Muscle layer of duodenum (tissue), 2 donors: ENCODE measurements around the gene HOXD13.
A peak's percentile ranks its signal among the peaks of the same experiment; 100 is the strongest.

ENCODE experiments used
- H3K27ac ChIP-seq: one replicate; pipeline ENCODE4 v1.7.0; 2013; ENCODE audit warnings: mild to moderate bottlenecking, low read length
- H3K27me3 ChIP-seq: one replicate; pipeline ENCODE4 v1.7.0; 2013; ENCODE audit warnings: low read depth, mild to moderate bottlenecking, control low read depth, low read length
- H3K36me3 ChIP-seq, 2 donors: one replicate each; pipeline ENCODE4 v1.7.0; 2013; ENCODE audit warnings: low read length in 2 of 2, control low read depth in 1 of 2, mild to moderate bottlenecking in 1 of 2; ENCODE audit not compliant: insufficient read depth in 2 of 2, control insufficient read depth in 1 of 2
- H3K4me1 ChIP-seq, 2 donors: one replicate each; pipeline ENCODE4 v1.7.0; 2013; ENCODE audit warnings: low read length in 2 of 2, mild to moderate bottlenecking in 2 of 2, control low read depth in 1 of 2, moderate library complexity in 1 of 2; ENCODE audit not compliant: insufficient read depth in 2 of 2, control insufficient read depth in 1 of 2
- H3K4me3 ChIP-seq, 2 donors: one replicate each; pipeline ENCODE4 v1.7.0; 2013; ENCODE audit warnings: low read length in 2 of 2, low read depth in 1 of 2, mild to moderate bottlenecking in 1 of 2
- H3K9me3 ChIP-seq, 2 donors: one replicate each; pipeline ENCODE4 v1.7.0; 2013; ENCODE audit warnings: low read length in 2 of 2, control low read depth in 1 of 2, mild to moderate bottlenecking in 1 of 2; ENCODE audit not compliant: control insufficient read depth in 1 of 2
- donor health status: healthy.

Gene HOXD13

GRCh38 chr2:176105078-176105729 lies 12.7 kb downstream of the HOXD13 start:
- Histone ChIP-seq H3K27me3 (peaks cover 89% of the 10 kb centered on the region), H3K4me3 (no peak overlapping the region), H3K27ac (no peak overlapping the region), H3K4me1 (peaks cover 0 to 42% of the 10 kb centered on the region in 2 donors), H3K9me3 (peaks cover 0 to 2% of the 10 kb centered on the region in 2 donors), H3K36me3 (no peaks in the 10 kb centered on the region)

- Histone ChIP-seq H3K36me3 (no peaks in the 10 kb centered on the region), H3K4me3 (no peak overlapping the region), H3K9me3 (peaks cover 0 to 9% of the 10 kb centered on the region in 2 donors), H3K4me1 (peaks cover 0 to 40% of the 10 kb centered on the region in 2 donors), H3K27ac (no peak overlapping the region), H3K27me3 (peaks cover 89% of the 10 kb centered on the region)
Measured at GRCh38 chr2:176105730-176106580, 13.4 kb downstream of the HOXD13 start.

GRCh38 chr2:176106581-176107539 lies 14.3 kb downstream of the HOXD13 start, which contains the start of gene HOXD11:
HOXD11 (plus strand) TSS chr2:176107280; CDS start chr2:176107356, 76 bp downstream.
- peaks cover 0 to 10% of the 10 kb centered on the region in 2 donors for H3K9me3 ChIP-seq
- H3K27ac ChIP-seq: no peak within 1 kb of the TSS
- peaks cover 0 to 47% of the 10 kb centered on the region in 2 donors for H3K4me1 ChIP-seq
- peaks cover 89% of the 10 kb centered on the region for H3K27me3 ChIP-seq
- H3K36me3 ChIP-seq: no peaks in the 10 kb centered on the region
- H3K4me3 ChIP-seq: peak within 1 kb of the TSS in 1 of 2 donors; percentile 58

- no peaks in the 10 kb centered on the region for H3K36me3 ChIP-seq
- H3K9me3 ChIP-seq: peaks cover 0 to 10% of the 10 kb centered on the region in 2 donors
- peaks cover 89% of the 10 kb centered on the region for H3K27me3 ChIP-seq
- H3K27ac ChIP-seq: no peak overlapping the region
- H3K4me3 ChIP-seq: no peak overlapping the region
- H3K4me1 ChIP-seq: peaks cover 0 to 48% of the 10 kb centered on the region in 2 donors
Measured at GRCh38 chr2:176107731-176108181, 15.2 kb downstream of the HOXD13 start.

- Histone ChIP-seq H3K36me3 (no peaks in the 10 kb centered on the region), H3K9me3 (peaks cover 0 to 10% of the 10 kb centered on the region in 2 donors), H3K4me1 (peaks cover 0 to 39% of the 10 kb centered on the region in 2 donors), H3K27ac (no peak overlapping the region), H3K27me3 (peaks cover 89% of the 10 kb centered on the region), H3K4me3 (no peak overlapping the region)
Measured at GRCh38 chr2:176109192-176109901, 16.8 kb downstream of the HOXD13 start.

GRCh38 chr2:176109946-176110345 lies 17.4 kb downstream of the HOXD13 start:
- H3K27me3 ChIP-seq: peaks cover 89% of the 10 kb centered on the region
- H3K36me3 ChIP-seq: no peaks in the 10 kb centered on the region
- H3K4me1 ChIP-seq: peaks cover 0 to 33% of the 10 kb centered on the region in 2 donors
- H3K27ac ChIP-seq: no peak overlapping the region
- H3K9me3 ChIP-seq: peaks cover 0 to 10% of the 10 kb centered on the region in 2 donors
- H3K4me3 ChIP-seq: no peak overlapping the region

- H3K27ac ChIP-seq: no peak overlapping the region
- no peaks in the 10 kb centered on the region for H3K36me3 ChIP-seq
- H3K9me3 ChIP-seq: peaks cover 0 to 10% of the 10 kb centered on the region in 2 donors
- H3K27me3 ChIP-seq: peaks cover 86% of the 10 kb centered on the region
- H3K4me3 ChIP-seq: no peak overlapping the region
- H3K4me1 ChIP-seq: peaks cover 0 to 27% of the 10 kb centered on the region in 2 donors
Measured at GRCh38 chr2:176110415-176111308, 18.1 kb downstream of the HOXD13 start.

GRCh38 chr2:176111309-176111663 lies 18.8 kb downstream of the HOXD13 start:
- Histone ChIP-seq H3K9me3 (peaks cover 0 to 10% of the 10 kb centered on the region in 2 donors), H3K4me3 (no peak overlapping the region), H3K27me3 (peaks cover 86% of the 10 kb centered on the region), H3K27ac (no peak overlapping the region), H3K4me1 (peaks cover 0 to 32% of the 10 kb centered on the region in 2 donors), H3K36me3 (no peaks in the 10 kb centered on the region)

GRCh38 chr2:176111846-176112374 lies 19.4 kb downstream of the HOXD13 start:
- H3K4me3 ChIP-seq: no peak overlapping the region
- peaks cover 86% of the 10 kb centered on the region for H3K27me3 ChIP-seq
- no peak overlapping the region for H3K27ac ChIP-seq
- H3K9me3 ChIP-seq: peaks cover 0 to 10% of the 10 kb centered on the region in 2 donors
- H3K36me3 ChIP-seq: no peaks in the 10 kb centered on the region
- peaks cover 0 to 30% of the 10 kb centered on the region in 2 donors for H3K4me1 ChIP-seq
